ENCODE results near the gene NPL.

NPL gene

DNA sequence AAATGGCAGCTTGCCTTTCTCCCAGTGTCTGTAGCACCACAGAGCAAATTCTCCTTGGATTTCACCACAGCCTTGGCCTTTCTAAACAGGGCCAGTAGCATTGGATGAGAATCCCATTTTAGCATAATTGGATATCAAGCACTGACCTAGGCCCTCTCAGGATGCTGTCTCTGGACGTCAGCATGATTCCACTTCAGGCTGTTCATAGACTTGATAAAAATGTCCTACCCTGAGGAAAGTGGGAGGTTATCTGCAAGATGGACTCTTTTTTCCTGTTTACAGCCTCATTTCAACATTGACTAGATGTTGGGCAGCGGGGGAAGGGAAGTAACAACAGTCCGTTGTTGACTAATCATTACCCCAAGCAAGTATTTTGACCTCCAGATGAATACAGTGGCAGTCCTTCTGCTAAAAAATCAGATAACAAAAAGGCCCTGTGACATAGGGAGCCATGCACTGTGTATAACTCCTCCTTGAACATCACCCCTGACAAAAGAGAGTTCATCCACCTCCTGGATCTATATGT, 5.2 kb downstream of the NPL start:
- no peaks in the 10 kb centered on the region for H3K79me2 ChIP-seq
- H2AFZ ChIP-seq: no peak overlapping the region
- H3K4me1 ChIP-seq: peaks cover 3% of the 10 kb centered on the region
- H3K9me3 ChIP-seq (ENCODE audit: control insufficient read depth, low read length): no peaks in the 10 kb centered on the region
- H3K4me2 ChIP-seq (ENCODE audit: low read length): no peak overlapping the region
- no peak overlapping the region for H3K27ac ChIP-seq
- no peak overlapping the region for H3K4me3 ChIP-seq (ENCODE audit: low read depth, low read length)
- TF ChIP-seq, protein P1, sequence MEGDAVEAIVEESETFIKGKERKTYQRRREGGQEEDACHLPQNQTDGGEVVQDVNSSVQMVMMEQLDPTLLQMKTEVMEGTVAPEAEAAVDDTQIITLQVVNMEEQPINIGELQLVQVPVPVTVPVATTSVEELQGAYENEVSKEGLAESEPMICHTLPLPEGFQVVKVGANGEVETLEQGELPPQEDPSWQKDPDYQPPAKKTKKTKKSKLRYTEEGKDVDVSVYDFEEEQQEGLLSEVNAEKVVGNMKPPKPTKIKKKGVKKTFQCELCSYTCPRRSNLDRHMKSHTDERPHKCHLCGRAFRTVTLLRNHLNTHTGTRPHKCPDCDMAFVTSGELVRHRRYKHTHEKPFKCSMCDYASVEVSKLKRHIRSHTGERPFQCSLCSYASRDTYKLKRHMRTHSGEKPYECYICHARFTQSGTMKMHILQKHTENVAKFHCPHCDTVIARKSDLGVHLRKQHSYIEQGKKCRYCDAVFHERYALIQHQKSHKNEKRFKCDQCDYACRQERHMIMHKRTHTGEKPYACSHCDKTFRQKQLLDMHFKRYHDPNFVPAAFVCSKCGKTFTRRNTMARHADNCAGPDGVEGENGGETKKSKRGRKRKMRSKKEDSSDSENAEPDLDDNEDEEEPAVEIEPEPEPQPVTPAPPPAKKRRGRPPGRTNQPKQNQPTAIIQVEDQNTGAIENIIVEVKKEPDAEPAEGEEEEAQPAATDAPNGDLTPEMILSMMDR (IDR thresholded peaks at IDR 0.05): no peak
- H3K27me3 ChIP-seq (ENCODE audit: control insufficient read depth, insufficient read depth, low read length): no peaks in the 10 kb centered on the region
- no peaks in the 10 kb centered on the region for H3K36me3 ChIP-seq (ENCODE audit: control insufficient read depth, insufficient read depth, low read length)
- no peak overlapping the region for H3K9ac ChIP-seq

DNA sequence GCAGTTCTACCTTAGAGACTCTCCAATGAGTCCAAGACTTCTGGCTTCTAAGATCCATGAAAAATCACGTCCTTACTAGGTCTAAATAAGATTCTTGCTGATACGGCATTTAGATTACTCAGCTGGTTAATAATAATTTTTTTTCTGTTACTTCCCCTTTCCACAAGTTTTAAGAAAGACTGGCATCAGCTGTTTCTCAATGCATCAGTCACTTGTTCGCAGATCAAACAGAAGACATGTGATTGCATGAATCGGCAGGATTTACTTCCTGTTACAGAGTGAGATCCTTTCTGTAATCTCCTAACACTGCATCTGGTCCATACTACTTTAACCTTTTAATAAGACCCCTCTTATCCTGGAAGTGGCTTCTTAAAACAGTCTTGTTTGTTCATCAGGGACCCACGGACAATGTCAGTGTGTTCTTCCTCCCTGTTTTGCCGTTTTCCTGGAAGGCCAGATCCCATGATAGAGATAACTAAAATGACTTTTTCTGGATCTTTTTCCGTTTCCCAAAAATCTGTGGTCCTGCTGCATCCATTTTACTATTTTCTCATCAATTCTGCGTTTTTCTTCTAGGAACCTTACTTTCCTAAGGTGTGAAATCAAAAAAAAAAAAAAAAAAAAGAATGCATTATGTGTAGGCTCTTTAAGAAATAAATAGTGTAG, 6.1 kb downstream of the NPL start:
- Histone ChIP-seq H3K36me3 (ENCODE audit: control insufficient read depth, insufficient read depth, low read length) (no peaks in the 10 kb centered on the region), H3K4me3 (ENCODE audit: low read depth, low read length) (no peak overlapping the region), H3K9me3 (ENCODE audit: control insufficient read depth, low read length) (no peaks in the 10 kb centered on the region), H3K27ac (no peak overlapping the region), H3K9ac (no peak overlapping the region), H3K4me1 (no peaks in the 10 kb centered on the region), H3K27me3 (ENCODE audit: control insufficient read depth, insufficient read depth, low read length) (no peaks in the 10 kb centered on the region), H3K4me2 (ENCODE audit: low read length) (no peak overlapping the region), H2AFZ (no peak overlapping the region), H3K79me2 (no peaks in the 10 kb centered on the region)
- TF ChIP-seq, protein P1 (IDR thresholded peaks at IDR 0.05): no peak

DNA sequence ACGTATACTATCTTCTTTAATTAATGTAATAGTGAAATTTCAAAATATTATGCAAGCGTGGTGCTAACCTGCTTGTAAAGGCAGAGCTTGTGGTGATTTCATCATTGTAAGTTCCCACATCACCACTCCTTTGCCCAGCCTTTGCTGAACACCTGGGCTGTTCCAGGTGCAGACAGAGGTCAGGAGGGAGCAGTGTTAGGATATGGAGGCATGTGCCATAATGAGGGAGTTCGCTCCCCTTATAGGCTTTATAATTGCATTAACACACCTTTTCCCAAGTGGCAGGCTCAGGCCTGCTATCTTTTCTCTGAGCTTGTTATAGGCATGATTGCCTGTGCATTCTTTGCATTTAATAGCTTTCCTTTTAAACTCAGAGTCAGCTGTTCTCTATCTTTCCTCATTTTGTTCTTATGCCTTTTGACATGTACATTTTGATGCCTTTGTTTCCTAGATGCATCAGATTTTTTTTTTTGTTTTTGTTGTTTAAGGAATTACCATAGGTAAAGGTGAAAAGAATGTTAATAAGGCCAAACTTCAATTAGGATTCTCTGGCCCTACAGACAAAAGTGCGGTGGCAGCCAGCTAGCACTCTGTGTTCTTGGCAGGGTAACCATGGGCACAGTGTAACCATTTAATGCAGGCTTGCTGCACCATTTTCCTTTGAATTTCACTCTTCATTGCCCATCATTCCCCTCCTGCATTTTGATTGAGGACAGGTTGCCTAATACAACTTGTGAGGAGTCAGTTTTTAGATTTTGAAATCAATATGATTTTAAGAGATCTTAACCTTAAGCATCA, 12.6 kb downstream of the NPL start:
- H3K27me3 ChIP-seq (ENCODE audit: control insufficient read depth, insufficient read depth, low read length): no peaks in the 10 kb centered on the region
- no peak overlapping the region for H2AFZ ChIP-seq

DNA sequence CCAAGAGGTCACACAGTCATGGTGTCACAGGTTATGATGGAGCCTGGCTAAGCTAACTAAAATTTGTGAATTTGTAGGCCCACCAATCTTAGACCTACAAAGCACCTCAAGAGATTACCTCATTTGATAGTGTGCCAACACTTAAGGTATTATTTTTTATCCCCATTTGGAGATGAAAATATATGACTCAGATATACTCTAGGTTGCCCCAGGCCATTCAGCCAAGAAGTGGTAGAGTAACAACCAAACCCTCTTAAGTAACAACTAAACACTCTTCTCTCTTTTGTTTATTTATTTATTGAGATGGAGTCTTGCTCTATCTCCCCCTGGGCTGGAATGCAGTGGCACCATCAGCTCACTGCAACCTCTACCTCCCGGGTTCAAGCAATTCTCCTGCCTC, 14.3 kb downstream of the NPL start:
- Histone ChIP-seq H3K36me3 (ENCODE audit: control insufficient read depth, insufficient read depth, low read length) (no peaks in the 10 kb centered on the region), H3K4me1 (no peaks in the 10 kb centered on the region), H2AFZ (no peak overlapping the region), H3K27me3 (ENCODE audit: control insufficient read depth, insufficient read depth, low read length) (no peaks in the 10 kb centered on the region), H3K27ac (no peak overlapping the region), H3K4me3 (ENCODE audit: low read depth, low read length) (no peak overlapping the region), H3K4me2 (ENCODE audit: low read length) (no peak overlapping the region), H3K9me3 (ENCODE audit: control insufficient read depth, low read length) (no peaks in the 10 kb centered on the region), H3K79me2 (no peaks in the 10 kb centered on the region), H3K9ac (no peak overlapping the region)
- TF ChIP-seq, protein P1 (IDR thresholded peaks at IDR 0.05): no peak

More for the DNA sequence above, 12.6 kb downstream of the NPL start:
- TF ChIP-seq, protein P1 (IDR thresholded peaks at IDR 0.05): no peak
- no peak overlapping the region for H3K4me3 ChIP-seq (ENCODE audit: low read depth, low read length)
- H3K9ac ChIP-seq: no peak overlapping the region
- H3K36me3 ChIP-seq (ENCODE audit: control insufficient read depth, insufficient read depth, low read length): no peaks in the 10 kb centered on the region
- H3K27ac ChIP-seq: no peak overlapping the region
- no peak overlapping the region for H3K4me2 ChIP-seq (ENCODE audit: low read length)
- H3K9me3 ChIP-seq (ENCODE audit: control insufficient read depth, low read length): no peaks in the 10 kb centered on the region
- no peaks in the 10 kb centered on the region for H3K79me2 ChIP-seq
- no peaks in the 10 kb centered on the region for H3K4me1 ChIP-seq
